K562 (cell line): ENCODE measurements around the gene PPP1R14B. TPM values are rescaled to one million over a fixed set of nuclear protein-coding genes. Genes with fewer than 3 reads are reported as not detected.

Experiments
- HMG20A ChIP-seq: fragments of 450-650 bp; formaldehyde crosslinking; conservative IDR thresholded peaks from 2 replicates; pipeline ENCODE4 v1.4.0; 2020; ENCODE audit warnings: mild to moderate bottlenecking, mixed read lengths
- ID3 ChIP-seq, 2 experiments: fragments of 250-450 bp in 1 of 2; fragments of 450-650 bp in 1 of 2; sonication (Bioruptor Pico) in 1 of 2; IDR thresholded peaks; 2 replicates each; pipeline versions ENCODE4 v1.6.1 to v1.8.0; 2016 to 2021; ENCODE audit warnings: mild to moderate bottlenecking in 2 of 2, moderate library complexity in 2 of 2, missing compliant biosample characterization in 1 of 2, missing genetic modification characterization in 1 of 2
- MTF1 ChIP-seq: fragments of 250-450 bp; sonication (Bioruptor Pico); IDR thresholded peaks from 2 replicates; pipeline ENCODE4 v1.9.0; 2021; ENCODE audit warnings: moderate library complexity, mild to moderate bottlenecking, inconsistent platforms, borderline replicate concordance
- NFYB ChIP-seq: IDR thresholded peaks from 2 replicates; pipeline ENCODE4 v1.6.1; 2011; ENCODE audit warnings: mild to moderate bottlenecking, moderate library complexity; ENCODE audit not compliant: insufficient read length; ENCODE audit errors: extremely low read depth
- NR1H2 ChIP-seq: sonication (generic); formaldehyde crosslinking; IDR thresholded peaks from 2 replicates; pipeline ENCODE4 v1.4.0; 2020; ENCODE audit warnings: mild to moderate bottlenecking, missing genetic modification reagents
- PRMT5 ChIP-seq: sonication (generic); formaldehyde crosslinking; IDR thresholded peaks from 2 replicates; pipeline ENCODE4 v1.5.0; 2020; ENCODE audit warnings: missing genetic modification reagents
- SRSF1 ChIP-seq: fragments of 200-400 bp; formaldehyde crosslinking; IDR thresholded peaks from 2 replicates; pipeline ENCODE4 v1.6.1; 2017; ENCODE audit warnings: mild to moderate bottlenecking, low read depth, low read length, moderate library complexity
- ZEB2 ChIP-seq: fragments of 450-650 bp; IDR thresholded peaks from 2 replicates; pipeline ENCODE4 v1.6.1; 2016
- ZFP36 ChIP-seq: fragments of 150-350 bp; IDR thresholded peaks from 2 replicates; pipeline ENCODE4 v1.6.1; 2018; ENCODE audit warnings: low read length, low read depth; ENCODE audit not compliant: partially characterized antibody
- ZFP91 ChIP-seq: sonication (generic); formaldehyde crosslinking; IDR thresholded peaks from 2 replicates; pipeline ENCODE4 v1.8.0; 2022; ENCODE audit warnings: mild to moderate bottlenecking, missing genetic modification reagents
- ZNF668 ChIP-seq: fragments of 250-450 bp; sonication (Bioruptor Pico); IDR thresholded peaks from 2 replicates; pipeline ENCODE4 v1.8.0; 2022; ENCODE audit warnings: mild to moderate bottlenecking, inconsistent platforms
- ZNF785 ChIP-seq: fragments of 250-450 bp; sonication (Bioruptor Pico); IDR thresholded peaks from 2 replicates; pipeline ENCODE4 v1.4.0; 2020; ENCODE audit warnings: mild to moderate bottlenecking
- polyA plus RNA-seq, 8 experiments: library from polyadenylated mRNA; depleted of rRNA in 4 of 8; stranded (reverse) in 5 of 8; unstranded in 3 of 8; fragments of >200 nt; fragmentation: Nextera tagmentation in 2 of 8; fragmentation: Illumina TruSeq in 1 of 8; extraction: Ambion mirVana in 2 of 8; extraction: Trizol in 1 of 8; gene quantifications; 2 replicates each; pipeline versions ENCODE4 v1.2.1 to v1.2.3, GENCODE V29; 2011 to 2014; ENCODE audit warnings: inconsistent platforms in 1 of 8, missing spikeins in 1 of 8
- total RNA-seq, 7 experiments: library from RNA; depleted of rRNA in 6 of 7; stranded (reverse); fragments of >200 nt in 6 of 7; fragmentation: Illumina TruSeq in 2 of 7; extraction: Trizol in 2 of 7; gene quantifications; 2 replicates each; pipeline versions ENCODE4 v1.2.1 to v1.2.3, GENCODE V29; 2011 to 2021; ENCODE audit warnings: low replicate concordance in 1 of 7
- TF ChIP-seq, protein P1 (sequence below): sonication (generic); IDR thresholded peaks from 2 replicates; pipeline ENCODE4 v1.6.1; 2016
- TF ChIP-seq, protein P2 (sequence below): sonication (generic); formaldehyde crosslinking; IDR thresholded peaks from 2 replicates; pipeline ENCODE4 v1.8.0; 2023; ENCODE audit warnings: missing genetic modification reagents, mild to moderate bottlenecking, borderline replicate concordance
- TF ChIP-seq, protein P3 (sequence below): sonication (generic); formaldehyde crosslinking; IDR thresholded peaks from 2 replicates; pipeline ENCODE4 v1.8.1; 2023; ENCODE audit warnings: mild to moderate bottlenecking, missing genetic modification reagents

The PPP1R14B gene
- total and polyA plus RNA-seq, 9 of the 15 experiments (the other 6 are each of a cell fraction or from before 2014, with no cell fraction given) = 7.7 to 566 (median 212) TPM

GRCh38 chr11:64268025-64268892 is 21.5 kb upstream of the PPP1R14B start (continued):
- TF ChIP-seq SRSF1 (no peak), MTF1 (CRISPR knock-in tag) (no peak), ZNF785 (CRISPR knock-in tag) (no peak), ID3 (CRISPR knock-in tag; IDR thresholded peaks at IDR 0.05) (no peak), ID3 (tag; IDR thresholded peaks at IDR 0.05) (no peak), NR1H2 (CRISPR knock-in tag) (no peak), ZFP36 (no peak), ZFP91 (CRISPR knock-in tag) (no peak), PRMT5 (CRISPR knock-in tag) (no peak), ZNF668 (CRISPR knock-in tag) (no peak), HMG20A (CRISPR knock-in tag) (no peak), ZEB2 (no peak), NFYB (no peak)
- TF ChIP-seq, protein P1, sequence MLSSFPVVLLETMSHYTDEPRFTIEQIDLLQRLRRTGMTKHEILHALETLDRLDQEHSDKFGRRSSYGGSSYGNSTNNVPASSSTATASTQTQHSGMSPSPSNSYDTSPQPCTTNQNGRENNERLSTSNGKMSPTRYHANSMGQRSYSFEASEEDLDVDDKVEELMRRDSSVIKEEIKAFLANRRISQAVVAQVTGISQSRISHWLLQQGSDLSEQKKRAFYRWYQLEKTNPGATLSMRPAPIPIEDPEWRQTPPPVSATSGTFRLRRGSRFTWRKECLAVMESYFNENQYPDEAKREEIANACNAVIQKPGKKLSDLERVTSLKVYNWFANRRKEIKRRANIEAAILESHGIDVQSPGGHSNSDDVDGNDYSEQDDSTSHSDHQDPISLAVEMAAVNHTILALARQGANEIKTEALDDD = no peak
- TF ChIP-seq, protein P2, sequence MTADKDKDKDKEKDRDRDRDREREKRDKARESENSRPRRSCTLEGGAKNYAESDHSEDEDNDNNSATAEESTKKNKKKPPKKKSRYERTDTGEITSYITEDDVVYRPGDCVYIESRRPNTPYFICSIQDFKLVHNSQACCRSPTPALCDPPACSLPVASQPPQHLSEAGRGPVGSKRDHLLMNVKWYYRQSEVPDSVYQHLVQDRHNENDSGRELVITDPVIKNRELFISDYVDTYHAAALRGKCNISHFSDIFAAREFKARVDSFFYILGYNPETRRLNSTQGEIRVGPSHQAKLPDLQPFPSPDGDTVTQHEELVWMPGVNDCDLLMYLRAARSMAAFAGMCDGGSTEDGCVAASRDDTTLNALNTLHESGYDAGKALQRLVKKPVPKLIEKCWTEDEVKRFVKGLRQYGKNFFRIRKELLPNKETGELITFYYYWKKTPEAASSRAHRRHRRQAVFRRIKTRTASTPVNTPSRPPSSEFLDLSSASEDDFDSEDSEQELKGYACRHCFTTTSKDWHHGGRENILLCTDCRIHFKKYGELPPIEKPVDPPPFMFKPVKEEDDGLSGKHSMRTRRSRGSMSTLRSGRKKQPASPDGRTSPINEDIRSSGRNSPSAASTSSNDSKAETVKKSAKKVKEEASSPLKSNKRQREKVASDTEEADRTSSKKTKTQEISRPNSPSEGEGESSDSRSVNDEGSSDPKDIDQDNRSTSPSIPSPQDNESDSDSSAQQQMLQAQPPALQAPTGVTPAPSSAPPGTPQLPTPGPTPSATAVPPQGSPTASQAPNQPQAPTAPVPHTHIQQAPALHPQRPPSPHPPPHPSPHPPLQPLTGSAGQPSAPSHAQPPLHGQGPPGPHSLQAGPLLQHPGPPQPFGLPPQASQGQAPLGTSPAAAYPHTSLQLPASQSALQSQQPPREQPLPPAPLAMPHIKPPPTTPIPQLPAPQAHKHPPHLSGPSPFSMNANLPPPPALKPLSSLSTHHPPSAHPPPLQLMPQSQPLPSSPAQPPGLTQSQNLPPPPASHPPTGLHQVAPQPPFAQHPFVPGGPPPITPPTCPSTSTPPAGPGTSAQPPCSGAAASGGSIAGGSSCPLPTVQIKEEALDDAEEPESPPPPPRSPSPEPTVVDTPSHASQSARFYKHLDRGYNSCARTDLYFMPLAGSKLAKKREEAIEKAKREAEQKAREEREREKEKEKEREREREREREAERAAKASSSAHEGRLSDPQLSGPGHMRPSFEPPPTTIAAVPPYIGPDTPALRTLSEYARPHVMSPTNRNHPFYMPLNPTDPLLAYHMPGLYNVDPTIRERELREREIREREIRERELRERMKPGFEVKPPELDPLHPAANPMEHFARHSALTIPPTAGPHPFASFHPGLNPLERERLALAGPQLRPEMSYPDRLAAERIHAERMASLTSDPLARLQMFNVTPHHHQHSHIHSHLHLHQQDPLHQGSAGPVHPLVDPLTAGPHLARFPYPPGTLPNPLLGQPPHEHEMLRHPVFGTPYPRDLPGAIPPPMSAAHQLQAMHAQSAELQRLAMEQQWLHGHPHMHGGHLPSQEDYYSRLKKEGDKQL (CRISPR knock-in tag) = no peak
- TF ChIP-seq, protein P3, sequence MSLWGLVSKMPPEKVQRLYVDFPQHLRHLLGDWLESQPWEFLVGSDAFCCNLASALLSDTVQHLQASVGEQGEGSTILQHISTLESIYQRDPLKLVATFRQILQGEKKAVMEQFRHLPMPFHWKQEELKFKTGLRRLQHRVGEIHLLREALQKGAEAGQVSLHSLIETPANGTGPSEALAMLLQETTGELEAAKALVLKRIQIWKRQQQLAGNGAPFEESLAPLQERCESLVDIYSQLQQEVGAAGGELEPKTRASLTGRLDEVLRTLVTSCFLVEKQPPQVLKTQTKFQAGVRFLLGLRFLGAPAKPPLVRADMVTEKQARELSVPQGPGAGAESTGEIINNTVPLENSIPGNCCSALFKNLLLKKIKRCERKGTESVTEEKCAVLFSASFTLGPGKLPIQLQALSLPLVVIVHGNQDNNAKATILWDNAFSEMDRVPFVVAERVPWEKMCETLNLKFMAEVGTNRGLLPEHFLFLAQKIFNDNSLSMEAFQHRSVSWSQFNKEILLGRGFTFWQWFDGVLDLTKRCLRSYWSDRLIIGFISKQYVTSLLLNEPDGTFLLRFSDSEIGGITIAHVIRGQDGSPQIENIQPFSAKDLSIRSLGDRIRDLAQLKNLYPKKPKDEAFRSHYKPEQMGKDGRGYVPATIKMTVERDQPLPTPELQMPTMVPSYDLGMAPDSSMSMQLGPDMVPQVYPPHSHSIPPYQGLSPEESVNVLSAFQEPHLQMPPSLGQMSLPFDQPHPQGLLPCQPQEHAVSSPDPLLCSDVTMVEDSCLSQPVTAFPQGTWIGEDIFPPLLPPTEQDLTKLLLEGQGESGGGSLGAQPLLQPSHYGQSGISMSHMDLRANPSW (CRISPR knock-in tag) = no peak
